HG02884 (cell line): ENCODE data around the gene RPS19.
"Not testable (repeated sequence)": the region's sequence is repeated elsewhere in the genome, so short reads cannot be mapped to it uniquely, and the experiment has no call there.

ENCODE experiments used
- ATAC-seq: cut with Tn5 transposase; IDR thresholded peaks from one replicate; pipeline ENCODE4 v1.9.1; 2021; ENCODE audit warnings: mild to moderate bottlenecking, moderate library complexity; ENCODE audit not compliant: unreplicated experiment

Gene RPS19

DNA sequence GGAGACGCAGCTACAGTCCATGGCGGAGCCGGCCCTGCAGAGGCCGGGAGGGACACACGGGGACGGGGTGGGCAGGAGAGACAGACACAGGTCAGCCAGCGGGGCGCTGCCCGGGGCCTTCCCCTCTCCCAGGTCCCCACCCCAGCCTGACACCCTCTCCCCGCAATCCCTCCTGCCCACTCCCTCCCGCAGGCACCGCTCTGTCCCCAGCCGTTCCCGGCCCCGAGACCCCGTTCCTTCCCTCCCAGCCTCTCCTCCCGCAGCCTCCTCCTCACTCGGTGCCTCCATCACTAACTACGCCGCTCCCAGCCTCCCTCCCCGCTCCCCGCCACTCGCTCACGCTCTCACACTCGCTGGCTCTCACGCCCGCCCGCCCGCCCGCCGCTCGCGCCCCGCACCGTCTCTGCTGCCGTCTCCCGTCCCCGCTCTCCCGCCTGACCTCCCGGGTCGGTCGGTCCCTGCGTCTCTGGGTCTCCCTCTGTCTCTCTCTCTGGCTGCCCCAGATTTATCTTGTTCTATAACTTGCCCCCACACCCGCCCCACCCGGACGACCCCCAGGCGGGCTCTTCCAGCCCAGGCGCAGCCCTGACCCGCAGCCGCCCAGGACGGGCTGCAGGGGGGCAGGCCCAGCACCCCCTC, 53.0 kb downstream of the RPS19 start:
- no peak for ATAC-seq

DNA sequence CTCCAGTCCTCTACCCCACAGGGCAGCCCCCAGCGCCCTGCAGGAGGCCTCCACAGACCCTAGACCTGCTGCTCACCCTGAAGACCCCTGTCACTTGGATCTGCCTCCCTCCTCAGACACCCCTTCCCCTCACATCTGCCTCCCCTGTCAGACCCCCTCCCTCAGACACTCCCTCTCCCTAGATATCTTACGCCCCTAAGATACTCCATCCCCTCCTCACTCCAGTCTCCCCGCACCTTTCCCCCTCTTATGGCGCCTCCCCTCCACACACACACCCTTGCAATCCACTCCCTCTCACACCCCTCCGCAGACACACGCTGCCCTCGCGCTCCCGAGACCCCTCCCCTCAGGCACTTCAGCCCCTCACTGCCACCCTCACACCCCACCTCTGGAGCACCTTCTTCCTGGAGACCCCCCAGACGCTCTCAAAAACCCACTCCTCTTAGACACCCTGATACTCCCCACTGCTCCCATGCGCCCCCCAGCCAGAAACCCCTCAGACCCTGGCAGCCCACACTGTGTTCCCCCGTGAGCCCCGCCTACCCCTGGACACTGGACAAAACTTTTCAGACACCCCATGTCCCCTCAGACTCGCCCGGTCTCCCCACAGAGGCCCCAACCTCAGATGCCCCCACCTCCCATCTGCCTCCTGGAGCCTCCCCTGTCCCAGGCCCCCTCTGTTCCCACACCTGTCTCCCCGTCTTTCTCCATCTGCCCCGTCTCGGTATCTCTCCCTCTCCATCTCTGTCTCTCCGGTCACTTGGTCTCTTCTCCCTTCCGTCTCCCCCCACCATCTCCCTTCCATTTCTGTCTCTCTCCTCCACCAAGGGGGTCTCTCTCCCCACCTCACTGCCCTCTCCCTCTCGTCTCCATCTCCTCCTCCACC, 53.7 kb downstream of the RPS19 start:
- ATAC-seq = no peak

DNA sequence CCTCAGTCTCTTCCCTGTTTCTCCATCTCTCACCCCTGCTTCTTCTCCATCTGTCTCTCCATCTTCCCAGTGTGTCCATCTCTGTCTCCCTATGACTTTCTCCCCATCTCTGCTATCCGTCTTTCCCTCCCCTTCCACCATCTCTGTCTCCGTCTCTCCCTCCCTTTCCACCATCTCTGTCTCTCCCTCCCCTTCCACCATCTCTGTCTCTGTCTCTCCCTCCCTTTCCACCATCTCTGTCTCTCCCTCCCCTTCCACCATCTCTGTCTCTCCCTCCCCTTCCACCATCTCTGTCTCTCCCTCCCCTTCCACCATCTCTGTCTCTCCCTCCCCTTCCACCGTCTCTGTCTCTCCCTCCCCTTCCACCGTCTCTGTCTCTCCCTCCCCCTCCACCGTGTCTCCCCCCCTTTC, 54.4 kb downstream of the RPS19 start:
- not testable (repeated sequence) for ATAC-seq

DNA sequence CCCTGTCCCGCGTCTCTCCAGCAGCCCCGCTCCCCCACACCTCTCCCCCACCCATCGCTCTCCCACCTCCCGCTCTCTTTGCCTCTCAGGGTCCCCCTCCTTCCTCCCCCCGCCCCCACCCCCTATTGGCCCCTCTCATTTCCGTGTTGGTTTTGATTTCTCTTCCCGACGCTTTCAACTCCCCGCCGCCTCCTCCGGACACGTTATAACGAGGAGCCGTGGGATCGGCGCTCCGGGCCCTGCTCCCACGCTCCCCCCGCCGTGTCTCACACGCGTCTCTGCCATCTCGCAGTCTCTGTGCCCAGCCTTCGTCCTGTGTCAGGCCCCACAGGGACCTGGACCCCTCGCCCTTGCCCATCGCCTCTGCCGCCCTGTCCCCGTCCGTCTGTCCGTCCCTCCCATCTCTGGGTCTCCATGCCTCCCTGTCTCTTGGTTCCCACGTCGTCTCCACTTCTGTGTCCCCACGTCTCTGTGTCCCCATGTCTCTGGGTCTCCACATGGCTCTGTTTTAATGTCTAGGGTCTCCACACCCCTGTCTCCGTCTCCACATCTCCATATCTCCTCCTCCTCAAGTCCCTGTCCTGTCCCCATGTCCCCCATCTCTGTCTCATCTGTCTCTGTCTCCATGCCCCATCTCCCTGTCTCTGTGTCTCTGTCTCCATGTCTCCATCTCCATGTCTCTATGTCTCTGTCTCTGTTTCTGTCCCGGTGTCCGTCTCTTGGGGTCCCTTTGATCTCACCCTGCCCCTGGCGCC, 55.1 kb downstream of the RPS19 start:
- no peak for ATAC-seq

DNA sequence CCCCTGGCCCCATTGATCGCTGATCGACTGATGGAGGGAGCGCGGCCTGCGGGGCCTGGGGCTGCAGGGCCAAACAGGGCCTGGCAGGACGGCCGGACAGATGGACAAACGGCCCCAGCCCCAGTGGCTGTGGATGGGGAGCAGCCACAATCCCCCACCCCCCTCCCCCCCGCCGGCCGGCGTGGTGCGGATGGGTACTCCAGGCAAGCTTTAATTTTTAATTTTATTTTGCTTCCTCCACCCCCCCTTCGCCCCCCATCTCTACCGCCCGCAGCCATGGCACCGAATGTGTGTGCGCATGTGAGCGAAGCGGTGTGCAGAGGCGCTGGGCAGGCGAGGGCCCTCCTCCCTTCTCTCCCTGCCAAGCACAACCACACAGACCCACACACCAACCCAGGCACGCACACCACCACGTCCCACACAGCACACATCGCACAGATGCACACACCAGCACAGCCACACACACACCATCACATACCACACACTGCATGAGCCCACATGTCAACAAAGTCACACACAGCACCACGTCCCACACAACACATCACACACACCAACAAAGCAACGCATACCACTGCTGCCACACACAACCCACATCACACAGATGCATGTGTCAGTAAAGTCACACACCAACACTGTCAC, 55.8 kb downstream of the RPS19 start:
- no peak for ATAC-seq

DNA sequence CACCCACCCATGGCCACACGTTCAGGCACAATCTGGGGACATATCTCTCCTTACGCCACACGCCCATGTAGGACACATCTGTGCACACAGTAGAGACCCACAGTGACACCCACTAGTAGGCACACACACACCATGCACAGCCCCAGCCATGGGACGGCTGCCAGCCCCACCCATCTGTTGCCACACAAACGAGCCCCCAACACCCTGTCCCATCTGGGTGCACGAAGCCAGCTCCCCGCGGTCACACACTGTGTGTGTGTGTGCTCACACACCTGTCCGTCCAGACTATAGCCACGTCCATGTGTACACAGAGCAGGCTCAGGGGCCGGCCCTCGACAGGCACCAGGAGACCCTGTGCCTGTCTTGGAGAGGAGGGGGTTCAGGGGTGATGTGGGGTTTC, 57.6 kb downstream of the RPS19 start:
- ATAC-seq = no peak

DNA sequence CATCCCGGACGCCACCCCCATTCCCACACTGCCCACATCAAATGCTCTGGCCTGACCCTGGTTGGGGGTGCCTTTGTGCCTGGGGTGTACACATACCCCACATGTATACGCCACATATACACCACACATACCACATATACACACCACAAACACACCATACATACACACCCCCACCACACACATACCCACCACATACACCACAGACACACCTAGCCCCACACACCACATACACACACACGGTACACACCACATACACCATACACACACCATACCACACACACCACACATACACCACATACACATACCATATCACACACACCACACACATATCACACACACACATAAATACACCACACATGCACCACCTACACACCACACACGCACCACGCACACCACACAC, 58.0 kb downstream of the RPS19 start:
- no peak for ATAC-seq

DNA sequence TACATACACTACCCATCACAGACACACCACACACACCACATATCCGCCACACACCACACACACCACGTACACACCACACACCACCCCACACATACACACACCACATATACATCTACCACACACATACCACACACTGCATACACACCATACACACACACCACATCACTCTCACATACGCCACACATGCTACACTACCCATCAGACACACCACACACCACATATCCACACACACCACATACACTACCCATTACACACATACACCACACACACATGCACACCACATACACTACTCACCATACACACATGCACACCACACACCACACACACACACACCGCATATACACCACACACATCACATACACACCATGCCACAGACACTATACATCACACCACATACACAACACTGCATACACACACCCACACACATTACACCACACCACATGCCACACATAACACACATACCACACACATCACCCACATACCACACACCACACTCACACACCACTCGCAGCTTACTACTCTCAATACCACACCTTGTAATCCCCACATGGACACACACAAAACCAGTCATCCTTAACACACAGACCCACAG, 58.7 kb downstream of the RPS19 start:
- no peak for ATAC-seq

DNA sequence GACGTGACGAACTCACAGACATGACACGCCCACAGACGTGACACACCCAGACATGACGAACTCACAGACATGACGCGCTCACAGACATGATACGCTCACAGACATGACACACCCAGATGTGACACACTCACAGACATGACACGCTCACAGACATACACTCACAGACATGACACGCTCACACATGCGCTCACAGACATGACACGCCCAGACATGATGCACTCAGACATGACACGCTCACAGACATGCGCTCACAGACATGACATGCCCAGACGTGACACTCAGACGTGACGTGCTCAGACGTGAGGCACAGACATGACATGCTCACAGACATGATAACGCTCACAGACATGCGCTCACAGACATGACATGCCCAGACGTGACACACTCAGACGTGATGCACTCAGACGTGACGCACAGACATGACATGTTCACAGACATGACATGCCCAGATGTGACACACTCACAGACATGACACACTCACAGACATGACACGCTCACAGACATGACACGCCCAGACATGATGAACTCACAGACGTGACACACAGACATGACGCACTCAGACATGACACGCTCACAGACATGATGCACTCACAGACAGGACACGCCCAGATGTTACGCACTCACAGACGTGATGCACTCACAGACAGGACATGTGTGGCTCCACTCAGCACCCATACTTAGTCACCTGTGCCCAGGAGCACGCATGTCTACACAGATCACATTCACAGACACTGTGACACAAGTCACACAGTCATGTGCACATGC, 60.1 kb downstream of the RPS19 start:
- no peak for ATAC-seq

DNA sequence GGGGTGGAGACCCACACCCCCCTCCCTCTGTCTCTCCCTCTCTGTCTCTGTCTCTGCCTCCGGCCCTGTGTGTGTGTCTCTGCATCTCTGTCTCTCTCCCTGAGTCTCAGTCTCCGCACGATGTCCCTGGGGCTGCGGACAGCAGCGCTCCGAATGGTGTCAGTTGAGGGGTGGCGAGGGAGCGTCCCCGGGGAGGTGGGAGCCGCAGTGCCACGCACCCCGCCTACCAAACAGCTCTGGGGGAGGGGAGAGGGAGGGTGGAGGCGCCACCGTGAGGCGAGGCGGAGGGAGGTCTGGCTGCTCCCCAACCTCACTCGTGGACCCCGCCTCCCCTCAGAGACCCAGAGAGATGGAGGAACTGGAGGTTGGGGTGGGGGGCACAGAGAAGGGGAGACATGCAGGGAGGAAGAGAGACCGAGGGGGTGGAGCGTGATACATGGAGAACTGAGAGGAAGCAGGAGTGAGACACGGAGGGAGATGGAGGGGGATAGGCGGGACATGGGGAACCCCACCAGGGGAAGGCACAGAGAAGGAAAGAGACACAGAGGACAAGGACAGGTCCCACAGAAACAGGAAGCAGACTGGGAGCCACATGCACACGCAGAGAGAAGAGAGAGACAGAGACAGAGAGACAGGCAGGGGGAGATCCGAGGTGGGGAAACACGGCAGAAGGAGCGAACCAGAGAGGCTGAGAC, 61.0 kb downstream of the RPS19 start:
- ATAC-seq = no peak

DNA sequence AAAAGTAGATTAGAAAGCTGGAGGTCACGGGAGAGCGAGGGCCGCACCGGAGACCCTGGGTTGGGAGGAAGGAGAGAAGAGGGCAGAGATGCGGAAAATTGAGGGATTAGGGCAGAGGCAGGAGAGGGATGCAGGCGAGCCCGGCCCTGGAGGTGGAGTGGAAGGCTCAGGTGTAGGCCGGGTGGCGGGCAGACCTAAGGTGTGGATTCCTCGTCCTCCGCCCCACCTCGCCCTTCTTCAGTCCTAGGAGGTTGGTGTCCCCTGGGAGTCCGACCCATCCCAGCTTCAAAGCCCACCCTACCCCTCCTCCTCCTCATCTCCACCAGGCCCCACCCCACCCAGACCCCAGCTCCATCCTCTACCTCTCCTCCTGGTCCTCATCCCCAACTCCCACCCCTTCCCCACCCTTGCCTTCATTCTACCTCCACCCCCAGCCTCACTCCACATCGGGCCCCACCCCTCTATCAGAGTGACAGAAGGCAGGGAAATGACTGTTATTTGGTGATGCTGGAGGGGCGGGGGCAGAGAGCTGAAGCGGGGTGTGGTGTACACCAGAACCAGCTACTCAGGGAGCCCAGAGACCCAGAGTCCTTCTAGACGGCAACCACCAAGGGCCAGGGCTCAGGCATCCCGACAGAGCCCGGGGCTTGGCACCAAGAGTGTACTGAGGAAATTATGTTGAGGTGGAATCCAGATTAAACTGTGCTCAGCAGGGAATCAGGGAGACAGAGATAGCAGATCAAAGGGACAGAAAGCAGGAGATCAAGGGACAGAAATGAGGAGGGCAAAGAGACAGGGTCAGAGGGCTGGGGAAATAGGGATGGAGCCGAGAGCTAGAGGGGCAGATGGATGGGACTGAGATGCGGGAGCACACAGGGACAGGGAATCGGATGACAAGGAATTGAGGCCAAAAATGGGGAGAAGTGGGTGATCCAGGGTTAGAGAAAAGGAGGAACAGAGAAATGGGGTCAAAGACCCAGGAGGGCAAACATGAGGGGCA, 61.8 kb downstream of the RPS19 start:
- no peak for ATAC-seq
